Naive B cell (primary cell): Measurements from ENCODE around the gene KLF18. TPM values are rescaled to one million over a fixed set of nuclear protein-coding genes. Genes with fewer than 3 reads are reported as not detected.
A peak's percentile ranks its signal among the peaks of the same experiment; 100 is the strongest.

Source experiments
- ATAC-seq, 2 donors: fragments of 150-1000 bp; cut with Tn5 transposase; 2 replicates each; pipeline ENCODE4 v1.10.0; 2021; ENCODE audit warnings: low read depth in 2 of 2, mild to moderate bottlenecking in 2 of 2, moderate library complexity in 2 of 2
- DNase-seq: peaks from one replicate; pipeline ENCODE4 v3.0.0; 2022
- H3K27ac Mint-ChIP-seq, 6 donors: one replicate each; pipeline ENCODE4 v1.8.0; 2020 to 2022; ENCODE audit warnings: mild to moderate bottlenecking in 6 of 6, mixed read lengths in 6 of 6, moderate library complexity in 5 of 6, inconsistent platforms in 2 of 6
- H3K27me3 Mint-ChIP-seq, 3 donors: one replicate each; pipeline ENCODE4 v1.8.0; 2021 to 2022; ENCODE audit warnings: mixed read lengths in 3 of 3, mild to moderate bottlenecking in 1 of 3
- H3K36me3 Mint-ChIP-seq, 2 donors: one replicate each; pipeline ENCODE4 v1.8.0; 2020 to 2022; ENCODE audit warnings: mixed read lengths in 2 of 2, inconsistent platforms in 1 of 2, mild to moderate bottlenecking in 1 of 2
- H3K4me1 Mint-ChIP-seq, 3 donors: one replicate each; pipeline ENCODE4 v1.8.0; 2020 to 2022; ENCODE audit warnings: mixed read lengths in 3 of 3, inconsistent platforms in 1 of 3, mild to moderate bottlenecking in 1 of 3, moderate library complexity in 1 of 3
- H3K4me3 Mint-ChIP-seq, 8 donors: one replicate each; pipeline ENCODE4 v1.8.0; 2020 to 2022; ENCODE audit warnings: mild to moderate bottlenecking in 8 of 8, mixed read lengths in 8 of 8, moderate library complexity in 8 of 8, inconsistent platforms in 2 of 8
- H3K9me3 Mint-ChIP-seq, 7 donors: one replicate each; pipeline ENCODE4 v1.8.0; 2020 to 2022; ENCODE audit warnings: mixed read lengths in 7 of 7, mild to moderate bottlenecking in 5 of 7, inconsistent platforms in 2 of 7, moderate library complexity in 1 of 7
- polyA plus RNA-seq, 6 donors: library from polyadenylated mRNA; unstranded; fragments of 300-500 nt; fragmentation: Illumina TruSeq; gene quantifications; one replicate each; pipeline ENCODE4 v1.2.3, GENCODE V29; 2021; ENCODE audit warnings: low read depth in 6 of 6

The KLF18 gene
- polyA plus RNA-seq = not detected

DNA sequence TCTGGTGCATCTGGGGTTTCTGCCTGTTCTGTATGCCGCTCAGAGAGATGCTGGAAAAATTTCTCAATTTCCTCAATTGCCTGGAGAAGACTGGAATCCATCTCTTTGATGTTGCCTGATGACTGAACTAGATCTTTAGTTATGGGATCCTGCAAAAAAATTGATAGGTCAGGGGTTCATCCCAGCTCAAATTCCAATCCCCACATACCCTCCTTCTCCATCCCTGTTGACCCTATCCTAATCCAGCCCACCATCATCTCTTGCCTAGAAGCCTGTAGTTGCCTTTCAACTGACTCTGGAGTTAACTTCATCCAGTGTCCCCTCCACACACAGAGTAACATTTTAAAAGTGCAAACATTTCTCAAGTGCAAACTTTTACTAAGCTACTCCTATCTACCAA lies at the start of gene KLF18:
TSS of gene KLF18 (minus strand) at position 101 of the 400 bp plus-strand sequence. CDS start at position 101, 0 bp downstream.
- peaks cover 0 to 28% (median 23%) of the 10 kb centered on the region in 7 donors for H3K9me3 Mint-ChIP-seq
- H3K27me3 Mint-ChIP-seq = peaks cover 10 to 16% (median 12%) of the 10 kb centered on the region in 3 donors
- ATAC-seq (no peak), DNase-seq (no peak)
- H3K4me1 Mint-ChIP-seq = no peaks in the 10 kb centered on the region
- peaks cover 0 to 17% of the 10 kb centered on the region in 2 donors for H3K36me3 Mint-ChIP-seq
- no peak within 1 kb of the TSS for H3K4me3 Mint-ChIP-seq
- peak within 1 kb of the TSS in 1 of 6 donors; percentile 1 for H3K27ac Mint-ChIP-seq

DNA sequence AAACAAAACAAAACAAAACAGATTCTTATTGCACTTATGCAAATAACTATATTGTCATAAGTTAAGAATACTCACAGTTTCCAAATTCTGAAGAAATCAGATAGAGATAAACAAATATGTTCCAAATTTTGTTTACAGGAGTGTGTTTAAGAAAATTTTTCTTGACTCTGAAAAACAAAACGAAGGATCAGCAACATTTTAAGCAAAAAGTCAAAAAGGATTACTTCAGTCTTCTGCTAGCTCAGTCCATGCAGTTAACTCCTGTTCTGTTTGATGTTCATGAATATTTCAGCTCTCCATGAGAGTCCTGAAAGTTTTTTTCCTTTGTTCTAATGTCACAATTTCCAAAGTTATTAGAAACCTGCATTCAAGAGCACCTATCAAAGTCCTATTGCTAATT lies 33.2 kb upstream of the KLF18 start:
- Mint-ChIP-seq H3K4me1 (no peaks in the 10 kb centered on the region), H3K27ac (peak overlapping the region in 1 of 6 donors; percentile 21), H3K4me3 (no peak overlapping the region), H3K9me3 (peaks cover 0 to 30% (median 14%) of the 10 kb centered on the region in 7 donors), H3K36me3 (peaks cover 6 to 8% of the 10 kb centered on the region in 2 donors), H3K27me3 (peaks cover 5 to 23% (median 19%) of the 10 kb centered on the region in 3 donors)
- no peak for ATAC-seq
- DNase-seq = no peak

DNA sequence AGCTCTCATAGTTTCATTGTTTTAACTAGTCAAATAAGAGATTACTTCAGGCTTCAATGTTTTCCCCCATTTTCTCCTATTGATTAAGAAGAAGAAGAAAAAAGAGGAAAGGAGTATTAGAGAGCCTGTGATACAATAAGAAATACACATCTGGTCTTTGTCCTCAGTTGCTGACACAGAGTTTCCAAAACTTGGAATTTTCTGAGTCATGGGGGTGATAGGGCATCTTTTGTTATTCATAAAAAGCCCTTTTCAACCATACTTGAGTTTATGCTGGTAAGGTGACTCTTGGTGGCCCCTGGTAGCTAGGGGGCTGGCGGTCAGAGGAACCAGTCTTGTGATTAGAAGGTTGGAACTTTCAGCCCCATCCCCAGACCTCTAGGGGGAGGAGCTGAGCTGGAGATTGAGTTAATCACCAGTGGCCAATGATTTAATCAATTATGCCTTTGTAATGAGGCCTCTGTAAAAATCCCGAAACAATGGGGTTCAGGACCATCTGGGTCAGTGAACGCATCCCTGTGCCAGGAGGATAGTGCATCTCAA lies 28.9 kb upstream of the KLF18 start:
- no peak for ATAC-seq
- Mint-ChIP-seq H3K4me1 (no peaks in the 10 kb centered on the region), H3K4me3 (no peak overlapping the region), H3K9me3 (peaks cover 0 to 43% (median 26%) of the 10 kb centered on the region in 7 donors), H3K27ac (no peak overlapping the region), H3K27me3 (peaks cover 17 to 43% (median 34%) of the 10 kb centered on the region in 3 donors), H3K36me3 (peaks cover 6 to 8% of the 10 kb centered on the region in 2 donors)
- DNase-seq = no peak

DNA sequence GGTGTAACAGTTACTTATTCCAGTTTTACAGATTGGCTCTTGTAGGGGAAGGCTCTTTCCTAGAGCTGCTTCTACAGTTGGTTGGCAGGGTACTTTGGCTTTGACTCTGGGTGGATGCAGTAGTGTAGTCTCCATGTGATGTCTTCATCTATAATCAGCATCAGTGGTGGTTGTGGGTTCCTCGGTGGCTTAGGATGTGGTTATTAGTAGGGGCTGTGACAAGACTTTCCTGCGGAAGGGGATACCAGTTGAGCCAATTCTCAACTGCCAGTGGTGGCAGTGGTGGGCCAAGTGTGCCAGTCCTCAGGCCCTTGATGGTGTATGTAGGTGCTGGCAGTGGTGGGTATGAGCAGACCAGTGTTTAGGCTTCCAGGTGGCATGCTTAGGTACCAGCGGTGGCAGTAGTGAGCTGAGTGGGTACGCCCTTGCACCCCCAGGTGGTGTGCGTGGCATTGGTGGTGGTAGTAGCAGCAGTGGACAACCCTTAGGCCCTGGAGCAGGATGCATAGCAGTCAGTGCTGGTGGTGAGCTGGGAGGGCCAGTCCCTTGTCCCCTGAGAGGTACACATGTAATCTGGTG lies 27.2 kb upstream of the KLF18 start:
- H3K4me3 Mint-ChIP-seq = no peak overlapping the region
- H3K27me3 Mint-ChIP-seq = peaks cover 11 to 41% (median 36%) of the 10 kb centered on the region in 3 donors
- DNase-seq (no peak), ATAC-seq (no peak)
- peaks cover 0 to 28% (median 18%) of the 10 kb centered on the region in 7 donors for H3K9me3 Mint-ChIP-seq
- no peak overlapping the region for H3K27ac Mint-ChIP-seq
- H3K36me3 Mint-ChIP-seq = peaks cover 0 to 2% of the 10 kb centered on the region in 2 donors
- no peaks in the 10 kb centered on the region for H3K4me1 Mint-ChIP-seq

DNA sequence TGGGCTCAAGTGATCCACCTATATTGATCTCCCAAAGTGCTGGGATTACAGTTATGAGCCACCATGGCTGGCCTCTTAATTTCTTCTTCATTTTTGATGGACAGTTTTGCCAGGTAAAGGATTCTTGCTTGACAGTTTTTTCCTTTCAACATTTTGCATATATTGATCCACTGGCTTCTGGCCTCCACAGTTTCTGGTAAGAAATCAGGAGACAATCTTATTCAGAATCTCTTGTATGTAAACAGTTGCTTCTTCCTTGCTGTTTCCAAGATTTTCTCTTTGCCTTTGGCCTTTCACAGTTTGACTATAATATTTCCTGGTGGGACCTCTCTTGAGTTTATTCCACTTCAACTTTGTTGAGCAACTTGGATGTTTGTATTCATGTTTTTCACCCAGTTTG lies 20.1 kb upstream of the KLF18 start:
- H3K27me3 Mint-ChIP-seq = peaks cover 0 to 13% (median 7%) of the 10 kb centered on the region in 3 donors
- H3K36me3 Mint-ChIP-seq = no peaks in the 10 kb centered on the region
- ATAC-seq = no peak
- no peak overlapping the region for H3K4me3 Mint-ChIP-seq
- H3K27ac Mint-ChIP-seq = no peak overlapping the region
- H3K9me3 Mint-ChIP-seq = peaks cover 0 to 20% (median 8%) of the 10 kb centered on the region in 7 donors
- no peak for DNase-seq
- no peaks in the 10 kb centered on the region for H3K4me1 Mint-ChIP-seq

DNA sequence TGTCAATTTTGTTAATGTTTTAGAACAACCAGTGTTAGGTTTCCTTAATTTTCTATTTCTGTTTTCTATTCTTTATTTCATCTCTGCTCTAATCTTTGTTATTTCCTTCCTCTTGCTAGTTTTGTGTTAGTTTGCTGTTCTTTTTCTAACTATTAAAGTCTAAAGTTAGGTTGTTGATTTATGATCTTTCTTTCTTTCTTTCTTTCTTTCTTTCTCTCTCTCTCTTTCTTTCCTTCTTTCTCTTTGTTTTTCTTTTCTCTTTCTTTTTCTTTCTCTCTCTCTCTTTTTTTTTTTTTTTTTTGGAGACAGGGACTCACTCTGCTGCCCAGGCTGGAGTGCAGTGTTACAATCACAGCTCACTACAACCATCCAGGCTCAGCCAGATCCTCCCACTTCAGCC lies 17.4 kb upstream of the KLF18 start:
- H3K36me3 Mint-ChIP-seq = no peaks in the 10 kb centered on the region
- no peak for ATAC-seq
- no peaks in the 10 kb centered on the region for H3K4me1 Mint-ChIP-seq
- peak overlapping the region in 1 of 6 donors; percentile 9 for H3K27ac Mint-ChIP-seq
- DNase-seq = no peak
- H3K9me3 Mint-ChIP-seq = peaks cover 0 to 20% (median 8%) of the 10 kb centered on the region in 7 donors
- H3K4me3 Mint-ChIP-seq = no peak overlapping the region
- no peaks in the 10 kb centered on the region for H3K27me3 Mint-ChIP-seq

DNA sequence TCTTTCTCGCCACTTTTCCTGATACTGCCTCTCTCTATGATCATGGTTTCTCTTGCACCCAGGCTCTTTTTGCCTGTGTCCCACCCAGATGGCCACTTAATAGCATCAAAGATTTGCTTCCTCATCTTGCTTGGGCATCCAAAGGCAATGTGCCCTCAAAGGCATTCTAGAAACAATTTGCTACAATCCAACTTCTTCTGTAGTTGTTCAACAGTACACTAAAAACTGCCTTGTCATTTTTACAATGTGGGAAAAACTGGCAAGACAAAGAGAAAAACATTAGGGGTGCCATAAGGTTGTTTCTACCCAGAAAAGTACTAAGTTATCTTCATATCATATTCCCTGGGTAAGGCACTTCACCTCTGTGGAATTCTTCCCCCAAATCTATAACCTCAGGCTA lies 16.5 kb upstream of the KLF18 start:
- Mint-ChIP-seq H3K4me3 (no peak overlapping the region), H3K27me3 (peaks cover 0 to 6% (median under 1%) of the 10 kb centered on the region in 3 donors), H3K4me1 (no peaks in the 10 kb centered on the region), H3K27ac (no peak overlapping the region), H3K9me3 (peaks cover 0 to 16% (median 8%) of the 10 kb centered on the region in 7 donors), H3K36me3 (no peaks in the 10 kb centered on the region)
- DNase-seq (no peak), ATAC-seq (no peak)

DNA sequence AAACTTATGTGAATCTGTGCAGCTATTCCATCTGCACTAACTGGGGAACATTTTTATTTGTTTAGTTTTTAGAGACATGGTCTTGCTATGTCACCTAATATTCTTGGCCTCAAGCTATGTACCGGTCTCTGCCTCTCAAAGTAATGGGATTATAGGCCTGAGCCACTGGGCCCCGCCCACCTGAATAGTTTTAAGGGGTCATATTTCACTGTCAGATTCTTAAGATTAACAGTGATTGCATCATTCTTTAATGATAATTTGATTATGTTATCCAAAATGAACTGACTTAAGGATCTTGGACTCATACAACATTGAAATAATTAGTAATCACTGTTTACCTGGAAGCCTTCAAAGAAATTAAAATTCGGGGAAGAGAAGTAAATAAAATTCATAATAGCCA lies 12.6 kb upstream of the KLF18 start:
- ATAC-seq (no peak), DNase-seq (no peak)
- Mint-ChIP-seq H3K36me3 (no peaks in the 10 kb centered on the region), H3K27ac (no peak overlapping the region), H3K27me3 (peaks cover 8 to 25% (median 17%) of the 10 kb centered on the region in 3 donors), H3K4me1 (no peaks in the 10 kb centered on the region), H3K9me3 (no peaks in the 10 kb centered on the region), H3K4me3 (no peak overlapping the region)

DNA sequence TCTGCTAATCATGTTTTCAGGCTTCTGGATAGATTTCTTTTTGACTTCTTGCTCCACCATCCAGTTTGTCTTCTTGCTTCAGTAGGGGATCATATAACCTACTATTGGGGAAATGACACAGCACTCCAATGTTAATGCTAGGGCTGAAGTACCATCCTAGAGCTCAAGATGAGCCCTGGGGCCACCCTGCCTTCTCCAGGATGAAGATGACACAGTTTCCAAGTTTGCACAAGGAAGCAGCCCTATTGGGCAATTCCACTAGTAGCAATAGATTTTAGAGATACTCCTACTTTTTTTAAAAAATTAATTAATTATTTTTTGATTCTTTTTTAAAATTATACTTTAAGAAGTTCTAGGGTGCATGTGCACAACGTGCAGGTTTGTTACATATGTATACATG lies 11.3 kb upstream of the KLF18 start:
- DNase-seq (no peak), ATAC-seq (no peak)
- Mint-ChIP-seq H3K4me3 (no peak overlapping the region), H3K27ac (peak overlapping the region in 1 of 6 donors; percentile 20), H3K36me3 (no peaks in the 10 kb centered on the region), H3K4me1 (no peaks in the 10 kb centered on the region), H3K27me3 (peaks cover 8 to 25% (median 17%) of the 10 kb centered on the region in 3 donors), H3K9me3 (peaks cover 0 to under 1% (median 0%) of the 10 kb centered on the region in 7 donors)

DNA sequence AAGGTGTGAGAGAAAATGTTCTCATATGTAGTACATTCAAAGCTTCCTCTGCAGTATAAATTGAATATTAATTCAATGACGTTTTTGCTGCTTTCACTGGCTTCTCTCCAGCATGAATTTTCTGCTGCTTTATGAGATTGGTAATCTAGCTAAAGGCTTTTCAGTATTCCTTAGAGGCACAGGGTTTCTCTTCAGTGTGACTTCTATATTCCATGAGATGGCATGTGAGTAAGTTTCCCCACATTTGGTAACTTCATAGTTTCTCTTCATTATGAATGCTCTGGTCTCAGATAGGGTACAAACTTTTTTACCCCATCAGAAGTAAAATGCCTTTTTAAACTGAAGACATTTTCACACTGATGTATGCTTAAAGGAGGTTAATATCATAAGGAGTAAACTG lies 10.4 kb upstream of the KLF18 start:
- no peaks in the 10 kb centered on the region for H3K4me1 Mint-ChIP-seq
- ATAC-seq (no peak), DNase-seq (no peak)
- H3K27ac Mint-ChIP-seq = no peak overlapping the region
- no peak overlapping the region for H3K4me3 Mint-ChIP-seq
- H3K36me3 Mint-ChIP-seq = peaks cover 0 to 3% of the 10 kb centered on the region in 2 donors
- H3K27me3 Mint-ChIP-seq = peaks cover 8 to 25% (median 17%) of the 10 kb centered on the region in 3 donors
- H3K9me3 Mint-ChIP-seq = peaks cover 0 to 3% (median under 1%) of the 10 kb centered on the region in 7 donors

DNA sequence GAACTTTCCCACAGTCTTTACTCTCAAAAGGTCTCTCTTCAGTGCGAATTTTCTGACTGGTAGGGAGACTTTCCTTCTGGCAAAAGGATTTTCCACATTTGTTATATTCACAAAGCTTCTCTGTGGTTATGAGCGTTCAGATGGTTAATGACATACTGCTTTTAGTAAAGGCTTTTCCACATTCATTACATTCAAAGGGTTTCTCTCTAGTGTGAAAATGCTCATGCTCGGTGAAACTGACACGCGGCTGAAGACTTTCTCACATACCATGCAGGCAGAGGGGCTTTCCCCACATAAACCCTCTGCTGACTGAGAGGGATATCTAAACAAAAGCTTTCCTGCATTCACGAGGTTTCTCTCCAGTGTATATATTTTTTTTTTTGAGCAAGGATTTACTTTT lies 9.9 kb upstream of the KLF18 start:
- H3K36me3 Mint-ChIP-seq = peaks cover 0 to 8% of the 10 kb centered on the region in 2 donors
- no peak overlapping the region for H3K4me3 Mint-ChIP-seq
- H3K9me3 Mint-ChIP-seq = peaks cover 0 to 7% (median 5%) of the 10 kb centered on the region in 7 donors
- no peaks in the 10 kb centered on the region for H3K4me1 Mint-ChIP-seq
- peaks cover 8 to 25% (median 17%) of the 10 kb centered on the region in 3 donors for H3K27me3 Mint-ChIP-seq
- no peak overlapping the region for H3K27ac Mint-ChIP-seq
- no peak for ATAC-seq
- DNase-seq = no peak

DNA sequence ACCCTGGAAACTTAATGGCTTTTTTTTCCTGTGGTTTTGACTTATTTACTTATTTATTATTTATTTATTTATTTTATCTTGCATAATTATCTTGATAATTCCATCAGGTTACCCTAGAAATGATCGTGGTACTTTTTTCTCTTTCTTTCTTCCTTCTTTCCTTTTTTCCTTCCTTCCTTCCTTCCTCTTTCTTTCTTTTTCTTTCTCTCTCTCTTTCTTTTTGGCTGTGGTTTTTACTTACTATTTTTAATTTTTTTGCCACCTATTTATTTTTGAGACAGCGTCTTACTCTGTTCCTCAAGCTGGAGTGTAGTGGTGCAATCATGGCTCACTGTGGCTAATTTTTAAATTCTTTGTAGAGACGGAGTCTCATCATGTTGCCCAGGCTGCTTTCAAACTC lies 6.2 kb upstream of the KLF18 start:
- DNase-seq = no peak
- Mint-ChIP-seq H3K36me3 (peaks cover 0 to 22% of the 10 kb centered on the region in 2 donors), H3K27ac (no peak overlapping the region), H3K27me3 (peaks cover 7 to 17% (median 13%) of the 10 kb centered on the region in 3 donors), H3K4me3 (no peak overlapping the region), H3K4me1 (no peaks in the 10 kb centered on the region), H3K9me3 (peaks cover 0 to 33% (median 27%) of the 10 kb centered on the region in 7 donors)
- ATAC-seq = no peak

DNA sequence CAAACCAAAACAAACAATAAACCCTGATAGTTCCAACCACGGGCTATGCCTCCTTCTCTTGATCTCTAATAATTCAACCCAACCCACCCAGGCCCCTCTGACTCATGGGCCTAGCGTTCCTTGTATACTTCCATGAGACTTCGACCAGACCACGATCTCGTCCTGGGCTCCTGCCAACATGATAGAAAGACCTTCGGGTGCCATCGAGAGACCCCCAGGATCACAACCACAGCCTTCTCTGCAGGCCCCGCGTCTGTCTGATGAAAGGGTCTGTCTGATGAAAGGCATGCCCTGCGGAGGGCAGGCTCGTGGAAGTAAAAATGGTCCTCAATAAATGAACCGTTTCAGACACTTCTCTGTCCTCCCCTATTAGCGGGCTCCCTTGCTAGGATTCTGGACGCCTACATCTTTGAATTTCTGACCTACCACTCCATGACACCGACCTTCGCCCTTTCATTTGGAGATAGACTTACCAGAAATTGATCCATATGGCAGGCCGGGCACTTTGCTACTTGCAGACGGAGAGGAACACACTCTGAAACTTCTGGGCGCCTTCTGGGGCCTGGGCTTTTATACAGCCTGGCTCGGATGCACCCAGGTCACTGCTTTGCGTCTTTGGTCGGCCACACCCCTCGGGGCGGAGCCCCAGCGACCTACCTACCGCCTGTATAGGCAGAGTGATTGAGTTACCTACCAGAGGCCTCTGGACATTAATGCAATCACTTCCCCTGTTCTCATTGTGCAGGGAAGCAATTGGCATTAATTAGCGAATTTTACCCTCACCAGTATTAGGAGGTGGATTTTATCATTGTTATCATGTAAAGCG lies 5.3 kb upstream of the KLF18 start:
- H3K4me1 Mint-ChIP-seq = no peaks in the 10 kb centered on the region
- peaks cover 0 to 33% (median 27%) of the 10 kb centered on the region in 7 donors for H3K9me3 Mint-ChIP-seq
- H3K36me3 Mint-ChIP-seq = peaks cover 0 to 22% of the 10 kb centered on the region in 2 donors
- DNase-seq (no peak), ATAC-seq (no peak)
- no peak overlapping the region for H3K27ac Mint-ChIP-seq
- no peak overlapping the region for H3K4me3 Mint-ChIP-seq
- H3K27me3 Mint-ChIP-seq = peaks cover 5 to 10% (median 8%) of the 10 kb centered on the region in 3 donors
